Coronary artery (tissue), 2 donors: ENCODE measurements around the gene DCLRE1B.

Experiments
- DNase-seq: peaks from one replicate; pipeline ENCODE4 v3.0.0-alpha.2; 2017; ENCODE audit warnings: low spot score
- H3K27ac ChIP-seq, 2 donors: fragments of 200-600 bp; sonication (generic); one replicate each; pipeline ENCODE4 v1.5.1; 2016 to 2019
- H3K4me3 ChIP-seq: fragments of 200-600 bp; sonication (generic); 2 replicates; pipeline ENCODE4 v1.5.1; 2016; ENCODE audit warnings: mild to moderate bottlenecking, moderate library complexity
- CTCF ChIP-seq: fragments of 200-600 bp; sonication (generic); IDR thresholded peaks from one replicate; pipeline ENCODE4 v1.5.1; 2019; ENCODE audit warnings: antibody characterized with exemption

The DCLRE1B gene

GRCh38 chr1:113940365-113941244, 35.5 kb downstream of the DCLRE1B start:
- no peak overlapping the region for H3K4me3 ChIP-seq
- H3K27ac ChIP-seq = no peak overlapping the region
- no peak for DNase-seq
- TF ChIP-seq CTCF = no peak

- DNase-seq = no peak
- no peak overlapping the region for H3K4me3 ChIP-seq
- TF ChIP-seq CTCF = no peak
- no peak overlapping the region for H3K27ac ChIP-seq
Observed at GRCh38 chr1:113941245-113941559, 36.1 kb downstream of the DCLRE1B start.

GRCh38 chr1:113942527-113942926, 37.4 kb downstream of the DCLRE1B start:
- H3K4me3 ChIP-seq = no peak overlapping the region
- no peak for DNase-seq
- H3K27ac ChIP-seq = no peak overlapping the region
- TF ChIP-seq CTCF = no peak

GRCh38 chr1:113943028-113943811, 38.1 kb downstream of the DCLRE1B start:
- no peak for DNase-seq
- TF ChIP-seq CTCF = no peak
- Histone ChIP-seq H3K4me3 (no peak overlapping the region), H3K27ac (no peak overlapping the region)

GRCh38 chr1:113945329-113945728, 40.2 kb downstream of the DCLRE1B start:
- TF ChIP-seq CTCF = no peak
- no peak overlapping the region for H3K27ac ChIP-seq
- DNase-seq = no peak
- no peak overlapping the region for H3K4me3 ChIP-seq

DNA sequence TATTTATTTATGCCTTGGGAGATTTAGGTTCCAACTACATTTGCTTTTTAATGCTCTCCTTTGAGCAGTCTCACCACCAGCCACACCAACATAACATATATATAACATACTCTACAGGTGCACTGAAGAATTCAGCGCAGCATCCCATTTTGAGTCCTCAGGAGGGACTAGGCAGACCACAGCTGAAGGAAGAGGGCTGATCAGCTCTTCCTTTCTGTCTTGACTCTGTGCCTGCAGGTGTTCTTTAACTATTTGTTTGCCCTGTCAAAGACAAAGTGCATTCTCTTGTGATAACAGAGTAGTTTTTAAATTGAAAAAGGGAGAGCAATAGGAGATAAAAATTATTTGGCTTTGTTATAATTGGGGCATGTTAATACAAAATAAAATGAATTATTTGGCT, 41.0 kb downstream of the DCLRE1B start:
- no peak overlapping the region for H3K4me3 ChIP-seq
- H3K27ac ChIP-seq = no peak overlapping the region
- no peak for DNase-seq
- TF ChIP-seq CTCF = no peak
